RWPE1 (cell line): ENCODE results near the gene ZNF772.

Experiments
- CTCF ChIA-PET: fragments of 350-600 bp; sonication (Branson Sonifier 250); formaldehyde crosslinking; extraction: SDS; loops from one replicate; lab custom pipeline; 2021; lab: Yijun Ruan, JAX
- POLR2A ChIA-PET: fragments of 400-600 bp; formaldehyde crosslinking; extraction: SDS; loops from one replicate; lab custom pipeline; 2020; ENCODE audit warnings: antibody characterized with exemption; ENCODE audit not compliant: low non-redundant PET; lab: Yijun Ruan, JAX
- DNase-seq: peaks from one replicate; pipeline ENCODE4 v3.0.0; 2012; ENCODE audit warnings: low spot score
- H3K27ac ChIP-seq: fragments of 450-650 bp; 2 replicates; pipeline ENCODE4 v1.5.1; 2017
- CTCF ChIP-seq: fragments of 450-650 bp; conservative IDR thresholded peaks from 2 replicates; pipeline ENCODE4 v1.5.1; 2017; ENCODE audit warnings: low read depth, mild to moderate bottlenecking

Gene ZNF772

DNA sequence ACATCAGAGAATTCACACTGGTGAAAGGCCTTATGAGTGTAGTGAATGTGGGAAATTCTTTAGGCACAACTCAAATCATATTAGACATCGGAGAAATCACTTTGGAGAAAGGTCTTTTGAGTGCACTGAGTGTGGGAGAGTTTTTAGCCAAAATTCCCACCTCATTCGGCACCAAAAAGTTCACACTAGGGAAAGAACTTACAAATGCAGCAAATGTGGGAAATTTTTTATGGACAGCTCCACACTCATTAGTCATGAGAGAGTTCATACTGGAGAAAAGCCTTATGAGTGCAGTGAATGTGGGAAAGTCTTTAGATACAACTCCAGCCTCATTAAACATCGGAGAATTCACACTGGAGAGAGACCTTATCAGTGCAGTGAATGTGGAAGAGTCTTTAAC, 56.3 kb downstream of the ZNF772 start:
- no peak overlapping the region for H3K27ac ChIP-seq
- no peak for DNase-seq
- ChIA-PET POLR2A (no interaction called here), CTCF (no interaction called here)
- TF ChIP-seq CTCF = no peak

DNA sequence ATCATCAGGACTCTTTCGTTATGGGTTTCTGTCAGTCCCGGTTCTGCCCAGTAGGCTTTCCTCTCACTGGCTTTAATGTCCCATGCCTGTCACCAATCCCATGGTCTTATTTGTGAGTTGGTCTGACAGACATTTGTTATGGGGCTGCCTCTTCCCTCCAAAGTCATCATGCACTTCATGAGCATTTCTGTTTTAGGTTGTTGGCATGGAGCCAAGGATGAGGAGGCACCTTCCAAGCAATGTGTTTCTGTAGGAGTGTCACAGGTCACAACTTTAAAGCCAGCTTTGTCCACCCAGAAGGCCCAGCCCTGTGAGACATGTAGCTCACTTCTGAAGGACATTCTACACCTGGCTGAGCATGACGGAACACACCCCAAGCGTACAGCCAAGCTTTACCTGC, 57.9 kb downstream of the ZNF772 start:
- ChIA-PET POLR2A (no interaction called here), CTCF (interaction anchor here (0.6 kb wide), 1 partner anchor 475 kb away, joined by 4 read pairs; no protein-coding TSS in a partner anchor)
- TF ChIP-seq CTCF = no peak
- DNase-seq = no peak
- no peak overlapping the region for H3K27ac ChIP-seq
